Measurements from ENCODE around the gene RREB1. TPM values are rescaled to one million over a fixed set of nuclear protein-coding genes. Genes with fewer than 3 reads are reported as not detected.

The RREB1 gene
- polyA plus RNA-seq, 1 experiment: 2.6 TPM

DNA sequence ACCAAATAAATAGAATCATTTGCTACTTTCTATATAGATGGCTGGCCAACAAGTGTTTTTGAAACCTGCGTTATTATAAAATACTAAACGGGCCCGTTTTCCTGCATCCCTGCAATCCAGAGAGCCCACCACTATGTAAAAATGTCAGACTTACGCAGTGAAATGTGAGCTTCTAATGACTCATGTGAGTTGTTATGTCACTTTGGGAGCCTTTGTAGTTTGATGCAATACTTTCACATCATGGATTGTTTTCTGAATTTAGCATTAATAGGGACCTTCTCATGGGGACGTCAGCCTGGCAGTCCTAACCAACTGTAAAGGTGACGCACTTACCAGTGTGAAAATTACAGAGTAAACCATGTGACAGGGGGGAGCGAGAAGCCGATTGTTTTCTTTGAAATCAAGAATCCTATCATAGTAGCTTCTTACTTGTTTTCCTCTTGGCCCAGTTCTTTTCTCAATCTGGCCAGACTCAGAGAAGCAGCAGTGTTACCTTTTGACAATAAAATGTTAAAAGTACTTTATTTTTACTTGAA, 130.0 kb downstream of the RREB1 start:
- DNase-seq (ENCODE audit: low read depth, low spot score): no peak
- CTCF ChIA-PET: interaction anchor here (0.6 to 3.7 kb wide), 8 partner anchors 14 to 561 kb away, joined by 3 to 18 read pairs (median 4); no protein-coding TSS in a partner anchor
- POLR2A ChIA-PET: no interaction called here

DNA sequence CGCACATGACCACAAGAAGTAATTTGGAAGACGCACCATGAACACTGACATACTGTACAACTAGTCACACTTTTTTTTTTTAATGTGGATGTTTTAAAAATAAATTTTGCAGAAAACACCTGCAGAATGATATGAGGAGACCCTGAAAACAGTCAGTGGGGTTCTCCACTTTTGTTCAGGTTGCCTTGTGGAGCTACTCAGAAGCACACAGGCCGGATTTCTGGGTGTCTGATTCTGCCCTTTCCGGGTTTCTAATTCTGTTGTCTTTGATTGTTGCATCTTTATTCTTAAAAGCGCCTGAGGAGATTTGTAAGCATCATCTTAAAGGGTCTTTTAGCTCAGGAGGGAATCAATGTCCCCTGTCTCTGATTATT, 130.8 kb downstream of the RREB1 start:
- Histone ChIP-seq H3K27ac (ENCODE audit: low read depth, low read length) (no peak overlapping the region), H3K27me3 (ENCODE audit: control insufficient read depth, insufficient read depth, low read length) (no peaks in the 10 kb centered on the region), H3K9me3 (ENCODE audit: control insufficient read depth, insufficient read depth, low read length) (no peaks in the 10 kb centered on the region), H3K4me3 (ENCODE audit: low read depth, low read length) (no peak overlapping the region)
- POLR2A ChIA-PET: no interaction called here
- no peak for TF ChIP-seq CTCF (IDR thresholded peaks at IDR 0.05; ENCODE audit: low read depth, low read length)
- CTCF ChIA-PET: interaction anchor here (0.6 to 3.7 kb wide), 16 partner anchors 12 to 777 kb away, joined by 3 to 18 read pairs (median 4); no protein-coding TSS in a partner anchor
- DNase-seq (ENCODE audit: low read depth, low spot score): no peak

More for the DNA sequence above, 130.0 kb downstream of the RREB1 start:
- Histone ChIP-seq H3K27me3 (ENCODE audit: control insufficient read depth, insufficient read depth, low read length) (no peaks in the 10 kb centered on the region), H3K9me3 (ENCODE audit: control insufficient read depth, insufficient read depth, low read length) (no peaks in the 10 kb centered on the region), H3K27ac (ENCODE audit: low read depth, low read length) (no peak overlapping the region), H3K4me3 (ENCODE audit: low read depth, low read length) (no peak overlapping the region)
- no peak for TF ChIP-seq CTCF (IDR thresholded peaks at IDR 0.05; ENCODE audit: low read depth, low read length)

DNA sequence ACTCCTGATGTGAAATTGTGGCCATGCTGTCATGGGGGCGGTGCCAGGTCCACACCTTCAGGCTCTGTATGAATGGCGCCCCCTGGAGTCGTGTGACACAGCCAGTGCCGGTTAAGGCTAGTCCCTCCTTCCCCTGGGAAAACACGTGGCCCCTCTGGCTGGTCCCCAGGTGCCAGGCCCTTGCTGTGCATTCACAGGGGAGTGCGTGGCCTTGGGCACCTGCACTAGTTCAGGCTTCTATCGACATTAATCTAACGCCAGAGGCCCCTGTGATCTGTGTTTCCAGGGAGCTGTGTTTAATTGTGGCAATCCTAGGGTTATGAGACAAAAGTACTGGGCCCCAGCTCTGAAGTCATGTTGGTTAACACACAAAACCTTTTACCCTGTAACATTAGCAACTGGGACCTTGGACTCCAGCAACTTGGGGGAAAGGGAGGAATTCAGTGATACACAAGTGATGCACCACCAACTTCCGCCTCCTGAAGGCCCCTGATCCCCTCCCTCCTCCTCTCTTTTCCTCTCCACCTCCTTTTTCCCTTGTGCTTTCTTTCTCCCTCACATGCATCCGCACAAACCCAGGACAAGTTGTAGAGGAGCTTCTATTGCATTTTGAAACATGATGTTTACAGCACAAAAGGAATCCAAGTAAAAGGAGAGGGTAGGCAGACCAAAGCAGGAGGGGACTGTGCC, 131.3 kb downstream of the RREB1 start:
- peak; percentile 58 for TF ChIP-seq CTCF (IDR thresholded peaks at IDR 0.05; ENCODE audit: low read depth, low read length)
- CTCF ChIA-PET: interaction anchor here (0.6 to 3.7 kb wide), 18 partner anchors 12 to 776 kb away, joined by 3 to 18 read pairs (median 4); no protein-coding TSS in a partner anchor

GRCh38 chr6:7239590-7239948, 131.8 kb downstream of the RREB1 start:
- Histone ChIP-seq H3K27ac (ENCODE audit: low read depth, low read length) (no peak overlapping the region), H3K27me3 (ENCODE audit: control insufficient read depth, insufficient read depth, low read length) (no peaks in the 10 kb centered on the region), H3K4me3 (ENCODE audit: low read depth, low read length) (no peak overlapping the region), H3K9me3 (ENCODE audit: control insufficient read depth, insufficient read depth, low read length) (no peaks in the 10 kb centered on the region)
- CTCF ChIA-PET: interaction anchor here (0.9 to 3.7 kb wide), 10 partner anchors 11 to 562 kb away, joined by 3 to 18 read pairs (median 4); no protein-coding TSS in a partner anchor
- DNase-seq (ENCODE audit: low read depth, low spot score): no peak
- no peak for TF ChIP-seq CTCF (IDR thresholded peaks at IDR 0.05; ENCODE audit: low read depth, low read length)
- POLR2A ChIA-PET: no interaction called here

More for the DNA sequence above, 131.3 kb downstream of the RREB1 start:
- DNase-seq (ENCODE audit: low read depth, low spot score): no peak
- no peaks in the 10 kb centered on the region for H3K9me3 ChIP-seq (ENCODE audit: control insufficient read depth, insufficient read depth, low read length)
- no peaks in the 10 kb centered on the region for H3K27me3 ChIP-seq (ENCODE audit: control insufficient read depth, insufficient read depth, low read length)
- POLR2A ChIA-PET: no interaction called here
- H3K4me3 ChIP-seq (ENCODE audit: low read depth, low read length): no peak overlapping the region
- no peak overlapping the region for H3K27ac ChIP-seq (ENCODE audit: low read depth, low read length)

- Histone ChIP-seq H3K9me3 (ENCODE audit: control insufficient read depth, insufficient read depth, low read length) (no peaks in the 10 kb centered on the region), H3K27me3 (ENCODE audit: control insufficient read depth, insufficient read depth, low read length) (no peaks in the 10 kb centered on the region), H3K27ac (ENCODE audit: low read depth, low read length) (no peak overlapping the region), H3K4me3 (ENCODE audit: low read depth, low read length) (no peak overlapping the region)
- no peak for TF ChIP-seq CTCF (IDR thresholded peaks at IDR 0.05; ENCODE audit: low read depth, low read length)
- no peak for DNase-seq (ENCODE audit: low read depth, low spot score)
- CTCF ChIA-PET: interaction anchor here (5.5 kb wide), 1 partner anchor 518 kb away, joined by 95 read pairs; no protein-coding TSS in a partner anchor
- POLR2A ChIA-PET: no interaction called here
Measured at GRCh38 chr6:7240351-7240750, 132.6 kb downstream of the RREB1 start.
